ENCODE data around the gene TMTC1.

GRCh38 chr12:29795715-29796114 is 12.0 kb upstream of the TMTC1 start:
- TF ChIP-seq POLR2A (IDR thresholded peaks at IDR 0.05) (no peak), CTCF (IDR thresholded peaks at IDR 0.05) (no peak)
